Measurements from ENCODE around the gene LPCAT1. TPM values are rescaled to one million over a fixed set of nuclear protein-coding genes. Genes with fewer than 3 reads are reported as not detected.
A peak's percentile ranks its signal among the peaks of the same experiment; 100 is the strongest.
"Not testable (repeated sequence)": the region's sequence is repeated elsewhere in the genome, so short reads cannot be mapped to it uniquely, and the experiment has no call there.

The LPCAT1 gene
- total and polyA plus RNA-seq, 2 of the 13 experiments (the other 11 are each of a cell fraction or from before 2014, with no cell fraction given), result 29.8 to 90.6 TPM

- TF ChIP-seq RXRB (CRISPR knock-in tag; IDR thresholded peaks at IDR 0.05; ENCODE audit: borderline replicate concordance), result peak; percentile 60
These were observed 44.6 kb upstream of the LPCAT1 start (continued) for GRCh38 chr5:1568201-1568979.

GRCh38 chr5:1567527-1568200, 43.9 kb upstream of the LPCAT1 start:
- Histone ChIP-seq H3K4me3 (replicated peaks in 1 of 3; ENCODE audit: insufficient read depth in 1 of 3, low read depth in 2 of 3, low read length in 3 of 3) (peak overlapping the region in 1 of 3 experiments; percentile 36; a peak in 1 of 6 replicates), H3K4me1 (ENCODE audit: insufficient read depth, low read length) (peaks cover 72% of the 10 kb centered on the region), H3K27ac (ENCODE audit: extremely low read length, insufficient read depth, low read length) (peak overlapping the region; percentile 93), H3K9ac (ENCODE audit: insufficient read depth, low read depth, low read length) (peak overlapping the region; percentile 61), H3K4me2 (ENCODE audit: low read depth, low read length) (peak overlapping the region; percentile 64)
- H2AFZ ChIP-seq (ENCODE audit: low read length); ATAC-seq; H3K79me2 ChIP-seq (ENCODE audit: insufficient read depth, low read length); H3K9me3 ChIP-seq (ENCODE audit: low read length); FAIRE-seq; H3K36me3 ChIP-seq (replicated peaks in 1 of 2; ENCODE audit: control insufficient read depth in 1 of 2, insufficient read depth in 2 of 2, low read length in 2 of 2); CTCF ChIA-PET (ENCODE audit: low intra/inter-chr PET ratio, low total read pairs); in situ Hi-C loops (cut with HindIII; ENCODE audit: extremely low pct_ligation_motif_present, low pct_unique_long_range_greater_than_20kb); BruUV-seq (replicated peaks); DNase-seq (ENCODE audit: low spot score); H4K20me1 ChIP-seq (ENCODE audit: insufficient read depth, low read length); H3K27me3 ChIP-seq (ENCODE audit: control insufficient read depth in 1 of 2, insufficient read depth in 2 of 2, low read length in 2 of 2); TF ChIP-seq GABPA (IDR thresholded peaks at IDR 0.05; ENCODE audit: low read depth, low read length): not testable (repeated sequence)
- POLR2A ChIA-PET, result interaction anchor here (1.2 to 1.7 kb wide), 5 partner anchors 12 to 44 kb away, joined by 3 to 25 read pairs (median 4); partner anchors contain the start of gene LPCAT1
- intact Hi-C loops (cut with micrococcal nuclease; ENCODE audit: unreplicated experiment), result loop anchor here (1.0 kb wide), 1 partner anchor 45 kb away; no protein-coding TSS in a partner anchor
- 31% methylated on average over 15 of the region's 16 CpGs for WGBS (ENCODE audit: low lambda C conversion rate)
- TF ChIP-seq ZBTB33 (CRISPR knock-in tag; IDR thresholded peaks at IDR 0.05), result 0 out of 2 replicates have a peak, but pooled peaks have one; percentile 16
- peak; percentile 16; the same call in 1 of the 2 replicates for TF ChIP-seq ZBTB20 (CRISPR knock-in tag; IDR thresholded peaks at IDR 0.05; ENCODE audit: borderline replicate concordance, low read depth)
- TF ChIP-seq PHF21A (CRISPR knock-in tag; IDR thresholded peaks at IDR 0.05), result peak; percentile 74
- TF ChIP-seq CREB3 (CRISPR knock-in tag; IDR thresholded peaks at IDR 0.05), result 0 out of 2 replicates have a peak, but pooled peaks have one; percentile 13
- TF ChIP-seq ZBTB38 (CRISPR knock-in tag; IDR thresholded peaks at IDR 0.05), result peak; percentile 99
- TF ChIP-seq SAP130 (CRISPR knock-in tag; IDR thresholded peaks at IDR 0.05; ENCODE audit: low read depth), result peak; percentile 21; the same call in 1 of the 2 replicates
- 0 out of 2 replicates have a peak, but pooled peaks have one; percentile 17 for TF ChIP-seq GABPA (CRISPR knock-in tag; IDR thresholded peaks at IDR 0.05; ENCODE audit: low read depth)
- TF ChIP-seq ZBTB39 (CRISPR knock-in tag; IDR thresholded peaks at IDR 0.05), result peak; percentile 92; the same call in 1 of the 2 replicates
- TF ChIP-seq ZNF414 (CRISPR knock-in tag; IDR thresholded peaks at IDR 0.05), result 0 out of 2 replicates have a peak, but pooled peaks have one; percentile 3
- peak; percentile 22; the same call in 1 of the 2 replicates for TF ChIP-seq ZFP90 (CRISPR knock-in tag; IDR thresholded peaks at IDR 0.05; ENCODE audit: borderline replicate concordance)
- TF ChIP-seq ETV5 (CRISPR knock-in tag; IDR thresholded peaks at IDR 0.05; ENCODE audit: borderline replicate concordance), result peak; percentile 15; the same call in 1 of the 2 replicates

All from HepG2 (cell line).